SK-MEL-5 (cell line): ENCODE measurements around the gene TM4SF4. TPM values are rescaled to one million over a fixed set of nuclear protein-coding genes. Genes with fewer than 3 reads are reported as not detected.

Source experiments
- DNase-seq: peaks from one replicate; pipeline ENCODE4 v3.0.0-alpha.2; 2016; ENCODE audit warnings: low read depth, low spot score
- in situ Hi-C: cut with HindIII; loops from 2 replicates; pipeline ENCODE4 v1.10.0; 2016; ENCODE audit warnings: low sequenced_read_pairs, high pct_unique_total_duplicates, low pct_unique_long_range_greater_than_20kb
- total RNA-seq: library from RNA; depleted of rRNA; stranded (reverse); fragments of >200 nt; shearing (Covaris generic); gene quantifications from 2 replicates; pipeline ENCODE4 v1.2.3, GENCODE V29; 2014

TM4SF4 gene
- total RNA-seq, 1 experiment from 2014 or later = not detected

- no peak for DNase-seq
- in situ Hi-C loops = no loop called here
These were observed 894 bp upstream of the TM4SF4 start for GRCh38 chr3:149473357-149474249.

GRCh38 chr3:149475451-149476060 lies 1.1 kb downstream of the TM4SF4 start:
- in situ Hi-C loops = no loop called here
- no peak for DNase-seq

GRCh38 chr3:149476225-149476624 lies 1.7 kb downstream of the TM4SF4 start:
- in situ Hi-C loops = no loop called here

GRCh38 chr3:149479621-149480325 lies 5.3 kb downstream of the TM4SF4 start:
- DNase-seq = no peak
- in situ Hi-C loops = no loop called here

More at GRCh38 chr3:149476225-149476624, 1.7 kb downstream of the TM4SF4 start:
- no peak for DNase-seq

GRCh38 chr3:149480326-149481017 lies 6.0 kb downstream of the TM4SF4 start:
- peak; percentile 94 for DNase-seq
- in situ Hi-C loops = no loop called here

GRCh38 chr3:149481056-149481455 lies 6.6 kb downstream of the TM4SF4 start:
- no peak for DNase-seq
- in situ Hi-C loops = no loop called here

- in situ Hi-C loops = no loop called here
- no peak for DNase-seq
These were observed 7.0 kb downstream of the TM4SF4 start for GRCh38 chr3:149481491-149481890.

GRCh38 chr3:149486726-149487125 lies 12.2 kb downstream of the TM4SF4 start:
- in situ Hi-C loops = no loop called here
- no peak for DNase-seq

GRCh38 chr3:149487598-149488197 lies 13.2 kb downstream of the TM4SF4 start:
- in situ Hi-C loops = no loop called here

GRCh38 chr3:149489060-149489690 lies 14.7 kb downstream of the TM4SF4 start:
- in situ Hi-C loops = no loop called here

More at GRCh38 chr3:149487598-149488197, 13.2 kb downstream of the TM4SF4 start:
- DNase-seq = peak; percentile 64

GRCh38 chr3:149490260-149490971 lies 15.9 kb downstream of the TM4SF4 start:
- in situ Hi-C loops = no loop called here
- no peak for DNase-seq

More at GRCh38 chr3:149489060-149489690, 14.7 kb downstream of the TM4SF4 start:
- peak; percentile 66 for DNase-seq

- in situ Hi-C loops = no loop called here
These were observed 19.0 kb downstream of the TM4SF4 start for GRCh38 chr3:149493315-149494021.

GRCh38 chr3:149494022-149494758 lies 19.7 kb downstream of the TM4SF4 start:
- in situ Hi-C loops = no loop called here
- peak; percentile 82 for DNase-seq

More at GRCh38 chr3:149493315-149494021, 19.0 kb downstream of the TM4SF4 start:
- DNase-seq = no peak

GRCh38 chr3:149494759-149495580 lies 20.5 kb downstream of the TM4SF4 start:
- in situ Hi-C loops = no loop called here
- DNase-seq = no peak
